Panc1 (cell line): Measurements from ENCODE around the gene UQCC3. TPM values are rescaled to one million over a fixed set of nuclear protein-coding genes. Genes with fewer than 3 reads are reported as not detected.

ENCODE experiments used
- ATAC-seq: fragments of 200-7000 bp; cut with Tn5 transposase; 2 replicates; pipeline ENCODE4 v1.9.1; 2020; ENCODE audit warnings: mild to moderate bottlenecking, moderate library complexity
- BruUV-seq: library from RNA; stranded (reverse); fragments of 400-500 nt; replicated peaks from 2 replicates; lab custom pipeline; 2021; lab: Mats Ljungman, UMichigan
- CTCF ChIA-PET: fragments of 300-600 bp; sonication (Branson Sonifier 250); formaldehyde crosslinking; loops from one replicate; lab custom pipeline; 2022; ENCODE audit warnings: antibody characterized with exemption; lab: Charles Lee
- POLR2A ChIA-PET: fragments of 300-600 bp; sonication (Branson Sonifier 250); formaldehyde crosslinking; loops from one replicate; lab custom pipeline; 2022; ENCODE audit warnings: antibody characterized with exemption; lab: Charles Lee
- DNase-seq: peaks from one replicate; pipeline ENCODE4 v3.0.0-alpha.2; 2010; ENCODE audit warnings: low read depth, low spot score
- H3K27ac ChIP-seq: 2 replicates; pipeline ENCODE4 v1.5.1; 2011; ENCODE audit warnings: mild to moderate bottlenecking, low read length, inconsistent platforms
- H3K27me3 ChIP-seq: fragments of 200-500 bp; sonication (Bioruptor generic); 2 replicates; pipeline ENCODE4 v1.6.0; 2014; ENCODE audit warnings: low read length, inconsistent platforms; ENCODE audit not compliant: control insufficient read depth, insufficient read depth
- H3K36me3 ChIP-seq: fragments of 200-500 bp; sonication (Bioruptor generic); 2 replicates; pipeline ENCODE4 v1.5.1; 2014; ENCODE audit warnings: inconsistent platforms, mild to moderate bottlenecking, low read length, moderate library complexity; ENCODE audit not compliant: control insufficient read depth, insufficient read depth
- H3K4me1 ChIP-seq: 2 replicates; pipeline ENCODE4 v1.5.1; 2011; ENCODE audit warnings: inconsistent platforms, mild to moderate bottlenecking, low read length, moderate library complexity; ENCODE audit not compliant: control insufficient read depth, insufficient read depth
- H3K4me3 ChIP-seq, 2 experiments: 2 replicates each; pipeline ENCODE4 v1.5.1; 2011 to 2012; ENCODE audit warnings: low read depth in 2 of 2, low read length in 2 of 2, mild to moderate bottlenecking in 2 of 2, inconsistent platforms in 1 of 2, moderate library complexity in 1 of 2
- H3K9me3 ChIP-seq: fragments of 200-500 bp; sonication (Bioruptor generic); 2 replicates; pipeline ENCODE4 v1.5.1; 2014; ENCODE audit warnings: low read depth, mild to moderate bottlenecking, inconsistent platforms, low read length, moderate library complexity; ENCODE audit not compliant: control insufficient read depth, insufficient read depth
- CTCF ChIP-seq: fragments of 450-650 bp; IDR thresholded peaks from 2 replicates; pipeline ENCODE4 v1.5.1; 2017; ENCODE audit warnings: mild to moderate bottlenecking
- POLR2AphosphoS5 ChIP-seq: IDR thresholded peaks from 2 replicates; pipeline ENCODE4 v1.6.1; 2012; ENCODE audit warnings: mild to moderate bottlenecking, low read depth, low read length, moderate library complexity
- REST ChIP-seq, 2 experiments: IDR thresholded peaks; 2 replicates each; pipeline ENCODE4 v1.6.1; 2011 to 2012; ENCODE audit warnings: low read depth in 2 of 2, control low read depth in 1 of 2, low read length in 1 of 2, mild to moderate bottlenecking in 1 of 2, moderate library complexity in 1 of 2; ENCODE audit not compliant: insufficient read depth in 1 of 2
- SIN3A ChIP-seq: IDR thresholded peaks from 2 replicates; pipeline ENCODE4 v1.6.1; 2012; ENCODE audit warnings: low read depth, mild to moderate bottlenecking, low read length, moderate library complexity, borderline replicate concordance; ENCODE audit not compliant: insufficient read depth
- TCF7L2 ChIP-seq: IDR thresholded peaks from 2 replicates; pipeline ENCODE4 v1.6.1; 2011; ENCODE audit warnings: mild to moderate bottlenecking, low read depth, low read length, inconsistent platforms
- in situ Hi-C: cut with HindIII; loops from 2 replicates; pipeline ENCODE4 v1.10.0; 2016; ENCODE audit warnings: low sequenced_read_pairs, low pct_unique_long_range_greater_than_20kb
- intact Hi-C: fragments of 100-400 bp; cut with micrococcal nuclease; formaldehyde crosslinking; loops from one replicate; pipeline ENCODE4 v1.10.0; 2022; ENCODE audit not compliant: unreplicated experiment
- total RNA-seq: library from RNA; stranded (reverse); gene quantifications from one replicate; pipeline ENCODE4 v1.2.1, GENCODE V29; 2021; ENCODE audit not compliant: unreplicated experiment

The UQCC3 gene
- total RNA-seq, 1 experiment from 2014 or later: 7.4 TPM

GRCh38 chr11:62677156-62677555, 5.7 kb downstream of the UQCC3 start:
- H3K36me3 ChIP-seq: no peaks in the 10 kb centered on the region; the same call in 1 of the 2 replicates
- H3K4me1 ChIP-seq: peaks cover 19% of the 10 kb centered on the region
- DNase-seq: no peak
- no peaks in the 10 kb centered on the region for H3K27me3 ChIP-seq
- ChIA-PET POLR2A (interaction anchor here (1.4 kb wide), 1 partner anchor 10 kb away, joined by 4 read pairs; no protein-coding TSS in a partner anchor), CTCF (no interaction called here)
- intact Hi-C loops: no loop called here
- BruUV-seq: no TSS peak
- no peak for ATAC-seq
- no peak overlapping the region; a peak in 1 of 4 replicates for H3K4me3 ChIP-seq
- no peaks in the 10 kb centered on the region for H3K9me3 ChIP-seq
- no peak overlapping the region for H3K27ac ChIP-seq
- in situ Hi-C loops: no loop called here
- TF ChIP-seq POLR2AphosphoS5 (no peak), REST (IDR thresholded peaks at IDR 0.05; ENCODE audit: insufficient read depth in 1 of 2, low read depth in 2 of 2, low read length in 1 of 2) (no peak), TCF7L2 (no peak), CTCF (no peak), SIN3A (no peak)

DNA sequence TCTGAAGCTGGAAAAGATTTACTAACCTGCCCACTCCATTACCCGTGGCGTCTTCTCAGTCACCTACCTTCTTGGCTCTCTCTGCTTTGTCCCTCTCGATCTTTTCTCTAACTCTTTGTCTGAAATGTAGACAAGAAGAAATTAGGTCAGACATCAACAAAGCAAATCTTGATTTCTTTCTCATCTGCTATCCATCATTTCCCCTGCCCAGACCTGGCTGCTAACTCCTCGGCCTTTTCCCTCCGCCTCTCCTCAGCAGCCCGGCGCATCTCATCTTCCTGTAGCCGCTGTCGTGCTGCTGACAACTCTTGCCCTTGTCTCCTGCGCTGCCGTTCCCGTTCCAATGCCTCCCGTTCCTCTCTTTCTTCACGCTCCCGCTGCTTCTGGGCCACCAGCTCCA, 6.2 kb downstream of the UQCC3 start:
- intact Hi-C loops: no loop called here
- Histone ChIP-seq H3K4me1 (peaks cover 18% of the 10 kb centered on the region), H3K27ac (peak overlapping the region; percentile 82), H3K4me3 (peak overlapping the region; percentile 82 to 87), H3K27me3 (no peaks in the 10 kb centered on the region), H3K36me3 (no peaks in the 10 kb centered on the region; the same call in 1 of the 2 replicates), H3K9me3 (no peaks in the 10 kb centered on the region)
- ChIA-PET POLR2A (interaction anchor here (1.4 kb wide), 1 partner anchor 11 kb away, joined by 4 read pairs; no protein-coding TSS in a partner anchor), CTCF (no interaction called here)
- DNase-seq (no peak), ATAC-seq (no peak)
- in situ Hi-C loops: no loop called here
- no TSS peak for BruUV-seq
- TF ChIP-seq CTCF: no peak
- no peak for TF ChIP-seq REST (IDR thresholded peaks at IDR 0.05; ENCODE audit: insufficient read depth in 1 of 2, low read depth in 2 of 2, low read length in 1 of 2)
- no peak for TF ChIP-seq SIN3A
- TF ChIP-seq POLR2AphosphoS5: no peak
- no peak for TF ChIP-seq TCF7L2
